Neuronal stem cell (in vitro differentiated cells): ENCODE results near the gene F12.
A peak's percentile ranks its signal among the peaks of the same experiment; 100 is the strongest.

Source experiments
- DNase-seq: peaks from one replicate; pipeline ENCODE4 v3.0.0-alpha.2; 2013; ENCODE audit warnings: low spot score
- H2AFZ ChIP-seq: one replicate; pipeline ENCODE4 v1.6.1; 2013; ENCODE audit warnings: mild to moderate bottlenecking, low read length, inconsistent platforms
- H2AK5ac ChIP-seq: 2 replicates; pipeline ENCODE4 v1.6.1; 2013; ENCODE audit warnings: low read depth, mild to moderate bottlenecking, inconsistent platforms, low read length, moderate library complexity, mixed read lengths
- H2BK120ac ChIP-seq: 2 replicates; pipeline ENCODE4 v1.6.1; 2013; ENCODE audit warnings: low read depth, mild to moderate bottlenecking, inconsistent platforms, low read length, moderate library complexity, mixed read lengths
- H2BK12ac ChIP-seq: one replicate; pipeline ENCODE4 v1.6.1; 2013; ENCODE audit warnings: low read length, inconsistent platforms
- H2BK15ac ChIP-seq: 2 replicates; pipeline ENCODE4 v1.6.1; 2013; ENCODE audit warnings: mild to moderate bottlenecking, low read length, inconsistent platforms, mixed read lengths
- H2BK5ac ChIP-seq: one replicate; pipeline ENCODE4 v1.6.1; 2013; ENCODE audit warnings: inconsistent platforms, mild to moderate bottlenecking, low read length, moderate library complexity
- H3K14ac ChIP-seq: one replicate; pipeline ENCODE4 v1.6.1; 2013; ENCODE audit warnings: low read length, inconsistent platforms
- H3K18ac ChIP-seq: 2 replicates; pipeline ENCODE4 v1.6.1; 2013; ENCODE audit warnings: low read length, inconsistent platforms
- H3K23ac ChIP-seq: 2 replicates; pipeline ENCODE4 v1.6.1; 2013; ENCODE audit warnings: low read depth, mild to moderate bottlenecking, mixed read lengths, low read length, inconsistent platforms; ENCODE audit not compliant: poor library complexity
- H3K27ac ChIP-seq: replicated peaks from 3 replicates; pipeline ENCODE4 v1.5.1; 2013; ENCODE audit warnings: low read length, inconsistent platforms
- H3K27me3 ChIP-seq, 3 experiments: 2 replicates each; pipeline ENCODE4 v1.6.1; 2013; ENCODE audit warnings: low read length in 3 of 3, mild to moderate bottlenecking in 2 of 3, inconsistent platforms in 1 of 3, low read depth in 1 of 3, mixed read lengths in 1 of 3, moderate library complexity in 1 of 3; ENCODE audit not compliant: control insufficient read depth in 3 of 3, insufficient read depth in 3 of 3
- H3K36me3 ChIP-seq, 2 donors: replicated peaks in 1 of 2; 2 replicates each; pipeline ENCODE4 v1.6.1; 2013; ENCODE audit warnings: low read length in 2 of 2; ENCODE audit not compliant: control insufficient read depth in 2 of 2, insufficient read depth in 2 of 2
- H3K4ac ChIP-seq: 2 replicates; pipeline ENCODE4 v1.6.1; 2013; ENCODE audit warnings: inconsistent platforms, mild to moderate bottlenecking, low read length, moderate library complexity
- H3K4me1 ChIP-seq, 2 donors: 1 replicate in 1 of 2; 2 replicates in 1 of 2; pipeline ENCODE4 v1.6.1; 2013; ENCODE audit warnings: low read length in 2 of 2, low read depth in 1 of 2; ENCODE audit not compliant: control insufficient read depth in 2 of 2, insufficient read depth in 1 of 2
- H3K4me2 ChIP-seq: one replicate; pipeline ENCODE4 v1.6.1; 2013; ENCODE audit warnings: mild to moderate bottlenecking, low read length, inconsistent platforms; ENCODE audit not compliant: insufficient read depth, poor library complexity, severe bottlenecking
- H3K4me3 ChIP-seq, 2 donors: 2 replicates each; pipeline ENCODE4 v1.5.1; 2013; ENCODE audit warnings: low read length in 2 of 2, mild to moderate bottlenecking in 2 of 2, inconsistent platforms in 1 of 2, moderate library complexity in 1 of 2
- H3K79me1 ChIP-seq: one replicate; pipeline ENCODE4 v1.6.1; 2013; ENCODE audit warnings: low read depth, mild to moderate bottlenecking, inconsistent platforms, low read length, moderate library complexity
- H3K9ac ChIP-seq: one replicate; pipeline ENCODE4 v1.6.1; 2013; ENCODE audit warnings: mild to moderate bottlenecking, low read depth, low read length, inconsistent platforms; ENCODE audit not compliant: poor library complexity
- H3K9me3 ChIP-seq, 2 donors: replicated peaks in 1 of 2; 2 replicates each; pipeline versions ENCODE3 to v1.6.1; 2013; ENCODE audit warnings: low read length in 2 of 2, mild to moderate bottlenecking in 2 of 2, inconsistent platforms in 1 of 2, low read depth in 1 of 2, mixed read lengths in 1 of 2, moderate library complexity in 1 of 2; ENCODE audit not compliant: control insufficient read depth in 2 of 2, insufficient read depth in 1 of 2
- H4K8ac ChIP-seq: one replicate; pipeline ENCODE4 v1.6.1; 2013; ENCODE audit warnings: low read depth, mild to moderate bottlenecking, inconsistent platforms, low read length, moderate library complexity
- H4K91ac ChIP-seq: one replicate; pipeline ENCODE4 v1.6.1; 2013; ENCODE audit warnings: low read length, low read depth, mild to moderate bottlenecking, inconsistent platforms; ENCODE audit not compliant: poor library complexity
- WGBS, 2 donors: extraction: QIAGEN DNeasy Blood & Tissue Kit; methylation state at CpG; one replicate each; pipeline ENCODE4 v1.1.7; 2013; ENCODE audit warnings: missing lambda C conversion rate in 2 of 2, mixed read lengths in 1 of 2; ENCODE audit not compliant: insufficient read length in 2 of 2, insufficient replicate concordance in 1 of 2; ENCODE audit errors: extremely low coverage in 2 of 2; 5-methylcytosine and 5-hydroxymethylcytosine counted together

F12 gene

GRCh38 chr5:177358370-177358819 is 51.0 kb downstream of the F12 start:
- Histone ChIP-seq H2AFZ (peak overlapping the region; percentile 85), H4K91ac (no peak overlapping the region), H3K36me3 (no peaks in the 10 kb centered on the region), H3K27ac (no peak overlapping the region), H3K4me1 (peaks cover 5 to 42% of the 10 kb centered on the region in 2 donors), H3K9ac (peak overlapping the region; percentile 27), H4K8ac (no peak overlapping the region), H3K23ac (no peak overlapping the region), H3K4ac (peak overlapping the region; percentile 7), H2BK15ac (no peak overlapping the region), H3K79me1 (no peaks in the 10 kb centered on the region), H2BK5ac (peak overlapping the region; percentile 6), H2AK5ac (peak overlapping the region; percentile 53), H3K14ac (no peak overlapping the region), H3K4me3 (peak overlapping the region in 1 of 2 donors; percentile 4), H3K18ac (no peak overlapping the region), H2BK12ac (no peak overlapping the region), H3K4me2 (no peak overlapping the region), H2BK120ac (no peak overlapping the region), H3K9me3 (no peaks in the 10 kb centered on the region), H3K27me3 (peaks cover 0 to 12% (median 9%) of the 10 kb centered on the region in 3 experiments)
- DNase-seq = no peak
- WGBS, 2 donors = no CpG with 5 or more reads among the region's 5 CpGs

GRCh38 chr5:177357459-177358351 is 51.7 kb downstream of the F12 start, which contains the start of gene RGS14:
RGS14 (plus strand) TSS chr5:177357924; CDS start chr5:177358025, 101 bp downstream.
- peak within 1 kb of the TSS; percentile 46 for H2BK12ac ChIP-seq
- H3K79me1 ChIP-seq = no peaks in the 10 kb centered on the region
- H3K27me3 ChIP-seq = peaks cover 0 to 12% (median 9%) of the 10 kb centered on the region in 3 experiments
- H3K36me3 ChIP-seq = no peaks in the 10 kb centered on the region
- H4K8ac ChIP-seq = no peak within 1 kb of the TSS
- no peak within 1 kb of the TSS for H4K91ac ChIP-seq
- no peak within 1 kb of the TSS for H2BK120ac ChIP-seq
- H3K9ac ChIP-seq = peak within 1 kb of the TSS; percentile 72
- no peaks in the 10 kb centered on the region for H3K9me3 ChIP-seq
- no peak within 1 kb of the TSS for H3K27ac ChIP-seq
- peak within 1 kb of the TSS; percentile 6 for H2BK5ac ChIP-seq
- peak within 1 kb of the TSS in 1 of 2 donors; percentile 4 for H3K4me3 ChIP-seq
- peak within 1 kb of the TSS; percentile 60 for H3K23ac ChIP-seq
- no peak within 1 kb of the TSS for H3K14ac ChIP-seq
- WGBS, 2 donors = no CpG with 5 or more reads among the region's 37 CpGs
- no peak within 1 kb of the TSS for H3K18ac ChIP-seq
- peak within 1 kb of the TSS; percentile 85 for H2AFZ ChIP-seq
- no peak for DNase-seq
- peak within 1 kb of the TSS; percentile 7 for H3K4ac ChIP-seq
- peak within 1 kb of the TSS; percentile 53 for H2AK5ac ChIP-seq
- peaks cover 5 to 37% of the 10 kb centered on the region in 2 donors for H3K4me1 ChIP-seq
- H2BK15ac ChIP-seq = peak within 1 kb of the TSS; percentile 19
- no peak within 1 kb of the TSS for H3K4me2 ChIP-seq

- H4K91ac ChIP-seq = no peak overlapping the region
- no peaks in the 10 kb centered on the region for H3K79me1 ChIP-seq
- no peak overlapping the region for H2AK5ac ChIP-seq
- H3K4me3 ChIP-seq = no peak overlapping the region
- H2BK120ac ChIP-seq = no peak overlapping the region
- no peak overlapping the region for H3K4me2 ChIP-seq
- H3K9me3 ChIP-seq = no peaks in the 10 kb centered on the region
- H2BK15ac ChIP-seq = peak overlapping the region; percentile 19
- no peak overlapping the region for H3K18ac ChIP-seq
- peak overlapping the region; percentile 85 for H2AFZ ChIP-seq
- no peak overlapping the region for H2BK12ac ChIP-seq
- H3K36me3 ChIP-seq = no peaks in the 10 kb centered on the region
- no peak overlapping the region for H2BK5ac ChIP-seq
- no CpG with 5 or more reads among the region's 5 CpGs for WGBS, 2 donors
- no peak overlapping the region for H4K8ac ChIP-seq
- H3K4ac ChIP-seq = no peak overlapping the region
- H3K27me3 ChIP-seq = peaks cover 0 to 12% (median 5%) of the 10 kb centered on the region in 3 experiments
- no peak overlapping the region for H3K14ac ChIP-seq
- H3K4me1 ChIP-seq = peaks cover 2 to 32% of the 10 kb centered on the region in 2 donors
- peak overlapping the region; percentile 64 for H3K9ac ChIP-seq
- no peak for DNase-seq
- H3K27ac ChIP-seq = no peak overlapping the region
- peak overlapping the region; percentile 23 for H3K23ac ChIP-seq
Observed at GRCh38 chr5:177357146-177357458, 52.3 kb downstream of the F12 start.

- no peaks in the 10 kb centered on the region for H3K79me1 ChIP-seq
- no peak overlapping the region for H3K27ac ChIP-seq
- H3K36me3 ChIP-seq = no peaks in the 10 kb centered on the region
- no peak overlapping the region for H2BK12ac ChIP-seq
- peaks cover 2 to 32% of the 10 kb centered on the region in 2 donors for H3K4me1 ChIP-seq
- no peak overlapping the region for H3K9ac ChIP-seq
- peak overlapping the region; percentile 23 for H3K23ac ChIP-seq
- H3K27me3 ChIP-seq = peaks cover 0 to 12% (median 4%) of the 10 kb centered on the region in 3 experiments
- no CpG with 5 or more reads among the region's 3 CpGs for WGBS, 2 donors
- H2BK15ac ChIP-seq = no peak overlapping the region
- no peak overlapping the region for H4K91ac ChIP-seq
- H3K14ac ChIP-seq = no peak overlapping the region
- no peak overlapping the region for H4K8ac ChIP-seq
- no peak overlapping the region for H2BK120ac ChIP-seq
- H3K4me2 ChIP-seq = no peak overlapping the region
- H3K4me3 ChIP-seq = no peak overlapping the region
- no peak overlapping the region for H2AFZ ChIP-seq
- H2BK5ac ChIP-seq = no peak overlapping the region
- no peak overlapping the region for H3K18ac ChIP-seq
- no peak overlapping the region for H3K4ac ChIP-seq
- no peak overlapping the region for H2AK5ac ChIP-seq
- DNase-seq = no peak
- no peaks in the 10 kb centered on the region for H3K9me3 ChIP-seq
Observed at GRCh38 chr5:177356746-177357145, 52.6 kb downstream of the F12 start.
